Measurements from ENCODE around the gene FETUB.

DNA sequence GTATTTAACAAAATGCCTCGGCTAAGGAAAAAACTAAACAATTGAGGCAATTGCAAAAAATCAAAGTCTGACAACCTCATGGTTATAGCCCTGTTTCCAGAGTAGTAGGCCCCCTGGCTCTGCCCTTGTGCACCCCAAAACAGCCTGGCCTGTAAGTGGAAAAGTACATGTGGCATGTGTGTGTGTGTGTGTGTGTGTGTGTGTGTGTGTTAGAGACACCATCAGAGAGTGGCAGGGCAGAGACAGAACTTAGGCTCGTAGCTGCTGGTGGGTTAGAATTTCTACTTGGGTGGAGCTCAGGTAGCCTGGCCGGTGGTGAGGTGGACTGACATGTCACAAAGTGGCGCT lies 41.4 kb upstream of the FETUB start:
- TF ChIP-seq POLR2A (IDR thresholded peaks at IDR 0.05) (no peak), POLR2AphosphoS5 (IDR thresholded peaks at IDR 0.05) (no peak)
- TF ChIP-seq, protein P1, sequence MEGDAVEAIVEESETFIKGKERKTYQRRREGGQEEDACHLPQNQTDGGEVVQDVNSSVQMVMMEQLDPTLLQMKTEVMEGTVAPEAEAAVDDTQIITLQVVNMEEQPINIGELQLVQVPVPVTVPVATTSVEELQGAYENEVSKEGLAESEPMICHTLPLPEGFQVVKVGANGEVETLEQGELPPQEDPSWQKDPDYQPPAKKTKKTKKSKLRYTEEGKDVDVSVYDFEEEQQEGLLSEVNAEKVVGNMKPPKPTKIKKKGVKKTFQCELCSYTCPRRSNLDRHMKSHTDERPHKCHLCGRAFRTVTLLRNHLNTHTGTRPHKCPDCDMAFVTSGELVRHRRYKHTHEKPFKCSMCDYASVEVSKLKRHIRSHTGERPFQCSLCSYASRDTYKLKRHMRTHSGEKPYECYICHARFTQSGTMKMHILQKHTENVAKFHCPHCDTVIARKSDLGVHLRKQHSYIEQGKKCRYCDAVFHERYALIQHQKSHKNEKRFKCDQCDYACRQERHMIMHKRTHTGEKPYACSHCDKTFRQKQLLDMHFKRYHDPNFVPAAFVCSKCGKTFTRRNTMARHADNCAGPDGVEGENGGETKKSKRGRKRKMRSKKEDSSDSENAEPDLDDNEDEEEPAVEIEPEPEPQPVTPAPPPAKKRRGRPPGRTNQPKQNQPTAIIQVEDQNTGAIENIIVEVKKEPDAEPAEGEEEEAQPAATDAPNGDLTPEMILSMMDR (IDR thresholded peaks at IDR 0.05) = no peak

Data from sigmoid colon (tissue), 4 donors.